Measurements from ENCODE around the gene PIP4K2A. TPM values are rescaled to one million over a fixed set of nuclear protein-coding genes. Genes with fewer than 3 reads are reported as not detected.

PIP4K2A gene
- total and polyA plus RNA-seq, 12 donors: 12.3 to 70.6 (median 28.5) TPM

GRCh38 chr10:22657566-22658225, 56.7 kb downstream of the PIP4K2A start:
- Histone ChIP-seq H3K4me1 (replicated peaks in 1 of 2) (peaks cover 0 to 33% of the 10 kb centered on the region in 2 donors), H3K4me3 (no peak overlapping the region), H3K27me3 (no peaks in the 10 kb centered on the region), H3K27ac (no peak overlapping the region), H3K36me3 (replicated peaks in 1 of 2) (no peaks in the 10 kb centered on the region), H3K9me3 (replicated peaks in 1 of 3) (no peaks in the 10 kb centered on the region)
- TF ChIP-seq POLR2A (IDR thresholded peaks at IDR 0.05): no peak
- TF ChIP-seq, protein P1, sequence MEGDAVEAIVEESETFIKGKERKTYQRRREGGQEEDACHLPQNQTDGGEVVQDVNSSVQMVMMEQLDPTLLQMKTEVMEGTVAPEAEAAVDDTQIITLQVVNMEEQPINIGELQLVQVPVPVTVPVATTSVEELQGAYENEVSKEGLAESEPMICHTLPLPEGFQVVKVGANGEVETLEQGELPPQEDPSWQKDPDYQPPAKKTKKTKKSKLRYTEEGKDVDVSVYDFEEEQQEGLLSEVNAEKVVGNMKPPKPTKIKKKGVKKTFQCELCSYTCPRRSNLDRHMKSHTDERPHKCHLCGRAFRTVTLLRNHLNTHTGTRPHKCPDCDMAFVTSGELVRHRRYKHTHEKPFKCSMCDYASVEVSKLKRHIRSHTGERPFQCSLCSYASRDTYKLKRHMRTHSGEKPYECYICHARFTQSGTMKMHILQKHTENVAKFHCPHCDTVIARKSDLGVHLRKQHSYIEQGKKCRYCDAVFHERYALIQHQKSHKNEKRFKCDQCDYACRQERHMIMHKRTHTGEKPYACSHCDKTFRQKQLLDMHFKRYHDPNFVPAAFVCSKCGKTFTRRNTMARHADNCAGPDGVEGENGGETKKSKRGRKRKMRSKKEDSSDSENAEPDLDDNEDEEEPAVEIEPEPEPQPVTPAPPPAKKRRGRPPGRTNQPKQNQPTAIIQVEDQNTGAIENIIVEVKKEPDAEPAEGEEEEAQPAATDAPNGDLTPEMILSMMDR (IDR thresholded peaks at IDR 0.05): no peak
- 56 to 73% (median 68%) methylated on average over 5 of the region's 5 CpGs for WGBS, 4 donors
- DNase-seq: no peak
- intact Hi-C loops (cut with DNase I): no loop called here

GRCh38 chr10:22657024-22657423, 57.4 kb downstream of the PIP4K2A start:
- no peak for DNase-seq
- WGBS, 4 donors: 63 to 77% (median 69%) methylated on average over 4 of the region's 4 CpGs
- Histone ChIP-seq H3K4me3 (no peak overlapping the region), H3K36me3 (replicated peaks in 1 of 2) (no peaks in the 10 kb centered on the region), H3K27ac (no peak overlapping the region), H3K4me1 (replicated peaks in 1 of 2) (peaks cover 0 to 37% of the 10 kb centered on the region in 2 donors), H3K27me3 (no peaks in the 10 kb centered on the region), H3K9me3 (replicated peaks in 1 of 3) (no peaks in the 10 kb centered on the region)
- no peak for TF ChIP-seq POLR2A (IDR thresholded peaks at IDR 0.05)
- TF ChIP-seq, protein P1 (IDR thresholded peaks at IDR 0.05): no peak
- intact Hi-C loops (cut with DNase I): no loop called here

- Histone ChIP-seq H3K27ac (no peak overlapping the region), H3K4me1 (replicated peaks in 1 of 2) (peaks cover 0 to 47% of the 10 kb centered on the region in 2 donors), H3K9me3 (replicated peaks in 1 of 3) (no peaks in the 10 kb centered on the region), H3K4me3 (no peak overlapping the region), H3K36me3 (replicated peaks in 1 of 2) (no peaks in the 10 kb centered on the region), H3K27me3 (no peaks in the 10 kb centered on the region)
- TF ChIP-seq, protein P1 (IDR thresholded peaks at IDR 0.05): no peak
- TF ChIP-seq POLR2A (IDR thresholded peaks at IDR 0.05): no peak
- WGBS, 4 donors: 93 to 95% (median 94%) methylated on average over 8 of the region's 8 CpGs
- intact Hi-C loops (cut with DNase I): no loop called here
- DNase-seq: no peak
Observed at GRCh38 chr10:22656036-22656435, 58.3 kb downstream of the PIP4K2A start.

GRCh38 chr10:22655312-22655981, 58.9 kb downstream of the PIP4K2A start:
- Histone ChIP-seq H3K4me1 (replicated peaks in 1 of 2) (peaks cover 0 to 50% of the 10 kb centered on the region in 2 donors), H3K4me3 (no peak overlapping the region), H3K27ac (no peak overlapping the region), H3K36me3 (replicated peaks in 1 of 2) (no peaks in the 10 kb centered on the region), H3K27me3 (no peaks in the 10 kb centered on the region), H3K9me3 (replicated peaks in 1 of 3) (no peaks in the 10 kb centered on the region)
- WGBS, 4 donors: 64 to 71% (median 67%) methylated on average over 10 of the region's 10 CpGs
- TF ChIP-seq, protein P1 (IDR thresholded peaks at IDR 0.05): peak in 1 of 6 experiments; percentile 15
- TF ChIP-seq POLR2A (IDR thresholded peaks at IDR 0.05): no peak
- intact Hi-C loops (cut with DNase I): no loop called here
- peak in 1 of 7 donors; percentile 31 for DNase-seq
